K562 (cell line): ENCODE data around the gene LECT2. TPM values are rescaled to one million over a fixed set of nuclear protein-coding genes. Genes with fewer than 3 reads are reported as not detected.

Source experiments
- ATAC-seq: fragments of 200-7000 bp; cut with Tn5 transposase; 3 replicates; pipeline ENCODE4 v1.9.1; 2020; ENCODE audit warnings: moderate library complexity
- BruUV-seq: library from RNA; stranded (reverse); fragments of 400-500 nt; replicated peaks from 2 replicates; lab custom pipeline; 2021; lab: Mats Ljungman, UMichigan
- CTCF ChIA-PET: fragments of 300-600 bp; formaldehyde crosslinking; extraction: SDS; loops from one replicate; lab custom pipeline; 2021; ENCODE audit warnings: low intra/inter-chr PET ratio; lab: Yijun Ruan, JAX
- POLR2A ChIA-PET: fragments of 300-600, 350-650 bp; sonication (Branson Sonifier 250); formaldehyde crosslinking; extraction: SDS; loops from one replicate; lab custom pipeline; 2021; ENCODE audit warnings: antibody characterized with exemption, inconsistent platforms; lab: Yijun Ruan, JAX
- DNase-seq, 4 experiments: peaks; one replicate each; pipeline versions ENCODE4 v3.0.0 to v3.0.0-alpha.2; 2011 to 2018; ENCODE audit warnings: low spot score in 3 of 4, mixed read lengths in 3 of 4; ENCODE audit errors: extremely low read depth in 1 of 4
- FAIRE-seq: peaks from 2 replicates; lab custom pipeline; 2011; peaks lifted over from hg19 to GRCh38; lab: Jason Lieb, UNC
- H2AFZ ChIP-seq: 2 replicates; pipeline ENCODE4 v1.6.0; 2011; ENCODE audit warnings: low read depth, low read length, control low read depth, inconsistent platforms
- H3K27ac ChIP-seq: fragments of 200-600 bp; 3 replicates; pipeline ENCODE4 v1.8.0; 2011; ENCODE audit warnings: low read depth, mild to moderate bottlenecking, control low read depth, inconsistent platforms, low read length, moderate library complexity, mixed read lengths; ENCODE audit errors: extremely low read depth
- H3K27me3 ChIP-seq, 2 experiments: fragments of 300-600 bp in 1 of 2; 2 replicates in 1 of 2; 3 replicates in 1 of 2; pipeline versions ENCODE4 v1.6.0 to v1.8.0; 2011; ENCODE audit warnings: inconsistent platforms in 2 of 2, low read length in 2 of 2, mild to moderate bottlenecking in 1 of 2, mixed read lengths in 1 of 2, moderate library complexity in 1 of 2; ENCODE audit not compliant: control insufficient read depth in 2 of 2, insufficient read depth in 2 of 2
- H3K36me3 ChIP-seq: fragments of 300-600 bp; 3 replicates; pipeline ENCODE4 v1.8.0; 2011; ENCODE audit warnings: mild to moderate bottlenecking, low read length, inconsistent platforms; ENCODE audit not compliant: control insufficient read depth, insufficient read depth
- H3K4me1 ChIP-seq, 2 experiments: fragments of 200-600 bp in 1 of 2; replicated peaks in 1 of 2; 2 replicates in 1 of 2; 3 replicates in 1 of 2; pipeline versions ENCODE4 v1.5.1 to v1.8.0; 2011; ENCODE audit warnings: inconsistent platforms in 2 of 2, low read length in 2 of 2, mild to moderate bottlenecking in 1 of 2, mixed read lengths in 1 of 2, moderate library complexity in 1 of 2; ENCODE audit not compliant: control insufficient read depth in 2 of 2, insufficient read depth in 2 of 2
- H3K4me2 ChIP-seq: 2 replicates; pipeline ENCODE4 v1.6.1; 2011; ENCODE audit warnings: low read length, control low read depth, inconsistent platforms, mixed read lengths; ENCODE audit not compliant: insufficient read depth
- H3K4me3 ChIP-seq: fragments of 200-600 bp; sonication (generic), shearing (Covaris generic); 2 replicates; pipeline ENCODE4 v1.5.1; 2016; ENCODE audit warnings: control low read depth, inconsistent platforms
- H3K79me2 ChIP-seq: fragments of 200-600 bp; 3 replicates; pipeline ENCODE4 v1.8.0; 2011; ENCODE audit warnings: low read length, inconsistent platforms; ENCODE audit not compliant: control insufficient read depth, insufficient read depth
- H3K9ac ChIP-seq, 2 experiments: 2 replicates each; pipeline versions ENCODE4 v1.6.0 to v1.6.1; 2011; ENCODE audit warnings: low read depth in 2 of 2, low read length in 2 of 2, control low read depth in 1 of 2, inconsistent platforms in 1 of 2, mild to moderate bottlenecking in 1 of 2, mixed read lengths in 1 of 2; ENCODE audit not compliant: insufficient read depth in 1 of 2
- H3K9me1 ChIP-seq: one replicate; pipeline ENCODE4 v1.6.0; 2011; ENCODE audit warnings: inconsistent platforms, mild to moderate bottlenecking, low read length, moderate library complexity; ENCODE audit not compliant: control insufficient read depth, insufficient read depth
- H3K9me3 ChIP-seq: replicated peaks from 2 replicates; pipeline ENCODE4 v1.5.1; 2011; ENCODE audit warnings: low read depth, low read length, inconsistent platforms; ENCODE audit not compliant: control insufficient read depth, insufficient read depth
- H4K20me1 ChIP-seq: replicated peaks from 2 replicates; pipeline ENCODE4 v1.6.1; 2011; ENCODE audit warnings: low read length, inconsistent platforms, mixed read lengths; ENCODE audit not compliant: control insufficient read depth, insufficient read depth
- CSDE1 ChIP-seq, 2 experiments: fragments of 450-650 bp; IDR thresholded peaks; 2 replicates each; pipeline ENCODE4 v1.6.1; 2016; ENCODE audit warnings: mild to moderate bottlenecking in 1 of 2
- MEIS2 ChIP-seq: fragments of 450-650 bp; IDR thresholded peaks from 2 replicates; pipeline ENCODE4 v1.6.1; 2014; ENCODE audit warnings: mild to moderate bottlenecking; ENCODE audit not compliant: partially characterized antibody
- NR2F6 ChIP-seq: fragments of 450-650 bp; formaldehyde crosslinking; IDR thresholded peaks from 2 replicates; pipeline ENCODE4 v1.4.0; 2020; ENCODE audit warnings: mild to moderate bottlenecking
- PKNOX1 ChIP-seq: fragments of 450-650 bp; IDR thresholded peaks from 2 replicates; pipeline ENCODE4 v1.6.1; 2016
- SNAPC5 ChIP-seq: fragments of 250-450 bp; sonication (Bioruptor Pico); IDR thresholded peaks from 2 replicates; pipeline ENCODE4 v1.8.0; 2021; ENCODE audit warnings: moderate library complexity, mild to moderate bottlenecking, inconsistent platforms
- TBL1XR1 ChIP-seq, 2 experiments: IDR thresholded peaks; 2 replicates each; pipeline ENCODE4 v1.6.1; 2012; ENCODE audit warnings: improper control_type of control experiment in 2 of 2, low read length in 2 of 2, mild to moderate bottlenecking in 1 of 2
- WGBS: fragments of 100-300 bp; shearing (Covaris generic); methylation state at CpG from one replicate; pipeline ENCODE4 v1.1.6; 2016; ENCODE audit warnings: low coverage, mixed read lengths; ENCODE audit not compliant: insufficient coverage; ENCODE audit errors: missing lambda C conversion rate; 5-methylcytosine and 5-hydroxymethylcytosine counted together
- in situ Hi-C: fragments of 300-500 bp; cut with MboI; formaldehyde crosslinking; loops from 4 replicates; pipeline ENCODE4 v1.15.0; 2018; ENCODE audit warnings: inconsistent platforms, mixed read lengths
- intact Hi-C: fragments of 100-400 bp; cut with micrococcal nuclease; formaldehyde crosslinking; loops from 2 replicates; pipeline ENCODE4 v1.14.2; 2022
- polyA plus RNA-seq, 8 experiments: library from polyadenylated mRNA; depleted of rRNA in 4 of 8; stranded (reverse) in 5 of 8; unstranded in 3 of 8; fragments of >200 nt; fragmentation: Nextera tagmentation in 2 of 8; fragmentation: Illumina TruSeq in 1 of 8; extraction: Ambion mirVana in 2 of 8; extraction: Trizol in 1 of 8; gene quantifications; 2 replicates each; pipeline versions ENCODE4 v1.2.1 to v1.2.3, GENCODE V29; 2011 to 2014; ENCODE audit warnings: inconsistent platforms in 1 of 8, missing spikeins in 1 of 8
- total RNA-seq, 7 experiments: library from RNA; depleted of rRNA in 6 of 7; stranded (reverse); fragments of >200 nt in 6 of 7; fragmentation: Illumina TruSeq in 2 of 7; extraction: Trizol in 2 of 7; gene quantifications; 2 replicates each; pipeline versions ENCODE4 v1.2.1 to v1.2.3, GENCODE V29; 2011 to 2021; ENCODE audit warnings: low replicate concordance in 1 of 7
- TF ChIP-seq, protein P1 (sequence below), 2 experiments: IDR thresholded peaks in 1 of 2; conservative IDR thresholded peaks in 1 of 2; 2 replicates each; pipeline ENCODE4 v1.6.1; 2016; ENCODE audit warnings: low read depth in 2 of 2, mild to moderate bottlenecking in 1 of 2, missing compliant biosample characterization in 1 of 2, missing genetic modification characterization in 1 of 2, moderate library complexity in 1 of 2

The LECT2 gene
- total and polyA plus RNA-seq, 9 of the 15 experiments (the other 6 are each of a cell fraction or from before 2014, with no cell fraction given), result not detected

GRCh38 chr5:135901633-135902032 lies 53.1 kb downstream of the LECT2 start:
- no peak overlapping the region for H3K9ac ChIP-seq
- no TSS peak for BruUV-seq
- no peak overlapping the region for H2AFZ ChIP-seq
- TF ChIP-seq SNAPC5 (CRISPR knock-in tag), result no peak
- TF ChIP-seq, protein P1, sequence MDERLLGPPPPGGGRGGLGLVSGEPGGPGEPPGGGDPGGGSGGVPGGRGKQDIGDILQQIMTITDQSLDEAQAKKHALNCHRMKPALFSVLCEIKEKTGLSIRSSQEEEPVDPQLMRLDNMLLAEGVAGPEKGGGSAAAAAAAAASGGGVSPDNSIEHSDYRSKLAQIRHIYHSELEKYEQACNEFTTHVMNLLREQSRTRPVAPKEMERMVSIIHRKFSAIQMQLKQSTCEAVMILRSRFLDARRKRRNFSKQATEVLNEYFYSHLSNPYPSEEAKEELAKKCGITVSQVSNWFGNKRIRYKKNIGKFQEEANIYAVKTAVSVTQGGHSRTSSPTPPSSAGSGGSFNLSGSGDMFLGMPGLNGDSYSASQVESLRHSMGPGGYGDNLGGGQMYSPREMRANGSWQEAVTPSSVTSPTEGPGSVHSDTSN (CRISPR knock-in tag; IDR thresholded peaks at IDR 0.05; ENCODE audit: low read depth), result no peak
- TF ChIP-seq, protein P1 (tag; conservative IDR thresholded peaks at IDR 0.05; ENCODE audit: low read depth), result peak; percentile 29; the same call in 1 of the 2 replicates
- TF ChIP-seq TBL1XR1 (IDR thresholded peaks at IDR 0.05; ENCODE audit: low read length in 2 of 2), result no peak
- peak; percentile 71 for TF ChIP-seq MEIS2
- TF ChIP-seq NR2F6 (CRISPR knock-in tag), result no peak
- no peak for TF ChIP-seq CSDE1 (IDR thresholded peaks at IDR 0.05)
- TF ChIP-seq PKNOX1, result 0 out of 2 replicates have a peak, but pooled peaks have one; percentile 22
- no peaks in the 10 kb centered on the region for H3K9me3 ChIP-seq
- in situ Hi-C loops (no loop called here), intact Hi-C loops (no loop called here)
- no peak overlapping the region for H3K4me3 ChIP-seq
- H3K9me1 ChIP-seq, result no peaks in the 10 kb centered on the region
- H3K36me3 ChIP-seq, result no peaks in the 10 kb centered on the region
- DNase-seq (no peak), ATAC-seq (no peak), FAIRE-seq (no peak)
- ChIA-PET POLR2A (interaction anchor here (0.7 kb wide), 1 partner anchor 1504 kb away, joined by 3 read pairs; no protein-coding TSS in a partner anchor), CTCF (no interaction called here)
- 3% methylated on average over 3 of the region's 3 CpGs for WGBS
- no peaks in the 10 kb centered on the region for H4K20me1 ChIP-seq
- peaks cover 0 to 16% of the 10 kb centered on the region in 2 experiments; a peak in 2 of 5 replicates for H3K27me3 ChIP-seq
- no peak overlapping the region for H3K4me2 ChIP-seq
- no peak overlapping the region for H3K27ac ChIP-seq
- H3K4me1 ChIP-seq, result no peaks in the 10 kb centered on the region
- H3K79me2 ChIP-seq, result no peaks in the 10 kb centered on the region
